ENCODE measurements around the gene FAM216B. TPM values are rescaled to one million over a fixed set of nuclear protein-coding genes. Genes with fewer than 3 reads are reported as not detected.
"Not testable (repeated sequence)": the region's sequence is repeated elsewhere in the genome, so short reads cannot be mapped to it uniquely, and the experiment has no call there.

Gene FAM216B
- total RNA-seq, 1 experiment from 2014 or later = not detected

DNA sequence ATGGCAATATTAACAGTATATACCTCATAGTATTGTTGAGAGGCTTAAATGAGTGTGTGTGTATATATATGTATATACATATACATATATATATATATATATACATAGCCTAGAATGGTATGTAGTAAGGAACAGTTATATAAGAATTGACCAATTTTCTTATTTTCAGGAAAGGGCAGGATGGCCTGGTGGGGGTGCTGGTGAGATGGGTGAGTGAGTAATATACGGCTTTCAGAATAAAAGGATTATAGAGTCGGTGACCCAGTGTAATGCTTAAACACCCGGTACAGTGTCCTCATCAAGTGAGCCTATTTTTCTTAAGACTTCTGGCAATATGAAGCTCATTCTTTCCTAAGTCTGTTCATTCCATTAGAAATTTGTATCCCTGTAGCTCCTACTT is 11.7 kb upstream of the FAM216B start:
- H3K27ac Mint-ChIP-seq (ENCODE audit: unreplicated experiment) = no peak overlapping the region
- H3K36me3 Mint-ChIP-seq (ENCODE audit: insufficient read depth, unreplicated experiment) = no peaks in the 10 kb centered on the region
- CTCF ChIA-PET = no interaction called here

GRCh38 chr13:42776558-42776957 is 4.8 kb upstream of the FAM216B start:
- intact Hi-C loops (cut with micrococcal nuclease; ENCODE audit: unreplicated experiment); H3K4me1 Mint-ChIP-seq (ENCODE audit: low read depth, unreplicated experiment); DNase-seq; H3K4me3 Mint-ChIP-seq (ENCODE audit: low read depth, unreplicated experiment); H3K36me3 Mint-ChIP-seq (ENCODE audit: insufficient read depth, unreplicated experiment); H3K27ac Mint-ChIP-seq (ENCODE audit: unreplicated experiment); BruUV-seq (replicated peaks); H3K9me3 Mint-ChIP-seq (ENCODE audit: low read depth, unreplicated experiment): not testable (repeated sequence)
- peaks cover 45% of the 10 kb centered on the region for H3K27me3 Mint-ChIP-seq (ENCODE audit: unreplicated experiment)
- CTCF ChIA-PET = interaction anchor here (0.6 kb wide), 1 partner anchor 407 kb away, joined by 4 read pairs; no protein-coding TSS in a partner anchor

More for the DNA sequence above, 11.7 kb upstream of the FAM216B start:
- DNase-seq = no peak
- Mint-ChIP-seq H3K27me3 (ENCODE audit: unreplicated experiment) (peaks cover 25% of the 10 kb centered on the region), H3K9me3 (ENCODE audit: low read depth, unreplicated experiment) (peaks cover 2% of the 10 kb centered on the region), H3K4me1 (ENCODE audit: low read depth, unreplicated experiment) (no peaks in the 10 kb centered on the region), H3K4me3 (ENCODE audit: low read depth, unreplicated experiment) (no peak overlapping the region)
- intact Hi-C loops (cut with micrococcal nuclease; ENCODE audit: unreplicated experiment) = no loop called here
- BruUV-seq (replicated peaks) = no TSS peak
- TF ChIP-seq, protein P1, sequence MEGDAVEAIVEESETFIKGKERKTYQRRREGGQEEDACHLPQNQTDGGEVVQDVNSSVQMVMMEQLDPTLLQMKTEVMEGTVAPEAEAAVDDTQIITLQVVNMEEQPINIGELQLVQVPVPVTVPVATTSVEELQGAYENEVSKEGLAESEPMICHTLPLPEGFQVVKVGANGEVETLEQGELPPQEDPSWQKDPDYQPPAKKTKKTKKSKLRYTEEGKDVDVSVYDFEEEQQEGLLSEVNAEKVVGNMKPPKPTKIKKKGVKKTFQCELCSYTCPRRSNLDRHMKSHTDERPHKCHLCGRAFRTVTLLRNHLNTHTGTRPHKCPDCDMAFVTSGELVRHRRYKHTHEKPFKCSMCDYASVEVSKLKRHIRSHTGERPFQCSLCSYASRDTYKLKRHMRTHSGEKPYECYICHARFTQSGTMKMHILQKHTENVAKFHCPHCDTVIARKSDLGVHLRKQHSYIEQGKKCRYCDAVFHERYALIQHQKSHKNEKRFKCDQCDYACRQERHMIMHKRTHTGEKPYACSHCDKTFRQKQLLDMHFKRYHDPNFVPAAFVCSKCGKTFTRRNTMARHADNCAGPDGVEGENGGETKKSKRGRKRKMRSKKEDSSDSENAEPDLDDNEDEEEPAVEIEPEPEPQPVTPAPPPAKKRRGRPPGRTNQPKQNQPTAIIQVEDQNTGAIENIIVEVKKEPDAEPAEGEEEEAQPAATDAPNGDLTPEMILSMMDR (IDR thresholded peaks at IDR 0.05; ENCODE audit: unreplicated experiment) = no peak

GRCh38 chr13:42777467-42777866 is 3.9 kb upstream of the FAM216B start:
- intact Hi-C loops (cut with micrococcal nuclease; ENCODE audit: unreplicated experiment) = no loop called here
- Mint-ChIP-seq H3K4me1 (ENCODE audit: low read depth, unreplicated experiment) (no peaks in the 10 kb centered on the region), H3K27ac (ENCODE audit: unreplicated experiment) (no peak overlapping the region), H3K9me3 (ENCODE audit: low read depth, unreplicated experiment) (peaks cover 2% of the 10 kb centered on the region), H3K4me3 (ENCODE audit: low read depth, unreplicated experiment) (no peak overlapping the region), H3K27me3 (ENCODE audit: unreplicated experiment) (peaks cover 52% of the 10 kb centered on the region), H3K36me3 (ENCODE audit: insufficient read depth, unreplicated experiment) (no peaks in the 10 kb centered on the region)
- no peak for DNase-seq
- TF ChIP-seq, protein P1 (IDR thresholded peaks at IDR 0.05; ENCODE audit: unreplicated experiment) = no peak
- CTCF ChIA-PET = no interaction called here
- no TSS peak for BruUV-seq (replicated peaks)

GRCh38 chr13:42780044-42780443 is 1.3 kb upstream of the FAM216B start:
- CTCF ChIA-PET = no interaction called here
- Mint-ChIP-seq H3K27me3 (ENCODE audit: unreplicated experiment) (peaks cover 42% of the 10 kb centered on the region), H3K36me3 (ENCODE audit: insufficient read depth, unreplicated experiment) (no peaks in the 10 kb centered on the region), H3K9me3 (ENCODE audit: low read depth, unreplicated experiment) (no peaks in the 10 kb centered on the region), H3K4me3 (ENCODE audit: low read depth, unreplicated experiment) (no peak overlapping the region), H3K4me1 (ENCODE audit: low read depth, unreplicated experiment) (no peaks in the 10 kb centered on the region), H3K27ac (ENCODE audit: unreplicated experiment) (no peak overlapping the region)
- no peak for DNase-seq
- BruUV-seq (replicated peaks) = no TSS peak
- TF ChIP-seq, protein P1 (IDR thresholded peaks at IDR 0.05; ENCODE audit: unreplicated experiment) = no peak
- intact Hi-C loops (cut with micrococcal nuclease; ENCODE audit: unreplicated experiment) = no loop called here

DNA sequence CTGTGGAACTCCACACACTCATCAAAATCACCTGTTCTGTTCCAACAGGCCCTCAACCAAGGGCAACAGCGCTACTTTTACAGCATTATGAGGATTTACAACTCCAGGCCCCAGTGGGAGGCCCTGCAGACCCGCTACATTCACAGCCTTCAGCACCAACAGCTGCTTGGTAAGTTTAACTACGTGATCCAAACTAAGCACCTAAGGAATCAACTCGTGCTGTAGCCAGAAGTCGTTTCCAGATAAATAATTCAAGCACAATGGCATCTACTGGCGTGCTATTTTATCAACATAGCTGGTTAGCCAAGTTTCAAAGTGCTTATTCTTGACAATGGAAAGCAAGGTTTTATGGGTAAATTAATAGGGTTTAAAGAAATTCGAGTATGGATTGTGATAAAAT is 5.3 kb downstream of the FAM216B start:
- intact Hi-C loops (cut with micrococcal nuclease; ENCODE audit: unreplicated experiment) = no loop called here
- Mint-ChIP-seq H3K27ac (ENCODE audit: unreplicated experiment) (no peak overlapping the region), H3K36me3 (ENCODE audit: insufficient read depth, unreplicated experiment) (no peaks in the 10 kb centered on the region), H3K4me3 (ENCODE audit: low read depth, unreplicated experiment) (no peak overlapping the region), H3K4me1 (ENCODE audit: low read depth, unreplicated experiment) (no peaks in the 10 kb centered on the region), H3K9me3 (ENCODE audit: low read depth, unreplicated experiment) (no peaks in the 10 kb centered on the region), H3K27me3 (ENCODE audit: unreplicated experiment) (peaks cover 5% of the 10 kb centered on the region)
- DNase-seq = no peak
- CTCF ChIA-PET = no interaction called here
- TF ChIP-seq, protein P1 (IDR thresholded peaks at IDR 0.05; ENCODE audit: unreplicated experiment) = no peak
- no TSS peak for BruUV-seq (replicated peaks)

Measured in Calu3 (cell line).